Thymus (tissue), 11 donors: ENCODE data around the gene SPRYD7. TPM values are rescaled to one million over a fixed set of nuclear protein-coding genes. Genes with fewer than 3 reads are reported as not detected.
"Not testable (repeated sequence)": the region's sequence is repeated elsewhere in the genome, so short reads cannot be mapped to it uniquely, and the experiment has no call there.

ENCODE experiments used
- DNase-seq, 9 donors: peaks; one replicate each; pipeline ENCODE4 v3.0.0-alpha.2; 2013; ENCODE audit warnings: low spot score in 9 of 9, low read depth in 6 of 9, missing footprints in 1 of 9
- H3K27ac ChIP-seq, 2 donors: one replicate each; pipeline ENCODE4 v1.5.1; 2013; ENCODE audit warnings: control low read depth in 1 of 2, low read depth in 1 of 2, low read length in 1 of 2, mild to moderate bottlenecking in 1 of 2, moderate library complexity in 1 of 2
- H3K27me3 ChIP-seq, 2 donors: one replicate each; pipeline ENCODE4 v1.5.1; 2013; ENCODE audit warnings: low read length in 1 of 2; ENCODE audit not compliant: control insufficient read depth in 2 of 2, insufficient read depth in 1 of 2
- H3K36me3 ChIP-seq, 2 donors: one replicate each; pipeline ENCODE4 v1.5.1; 2013; ENCODE audit warnings: low read length in 1 of 2, mild to moderate bottlenecking in 1 of 2, moderate library complexity in 1 of 2; ENCODE audit not compliant: control insufficient read depth in 2 of 2, insufficient read depth in 2 of 2
- H3K4me1 ChIP-seq, 2 donors: one replicate each; pipeline ENCODE4 v1.5.1; 2013; ENCODE audit warnings: low read length in 2 of 2; ENCODE audit not compliant: control insufficient read depth in 2 of 2, insufficient read depth in 2 of 2
- H3K4me3 ChIP-seq, 2 donors: one replicate each; pipeline ENCODE4 v1.5.1; 2013; ENCODE audit warnings: low read length in 2 of 2, control low read depth in 1 of 2, mild to moderate bottlenecking in 1 of 2
- H3K9me3 ChIP-seq, 2 donors: one replicate each; pipeline ENCODE4 v1.5.1; 2013; ENCODE audit warnings: low read length in 1 of 2, mild to moderate bottlenecking in 1 of 2; ENCODE audit not compliant: control insufficient read depth in 2 of 2, insufficient read depth in 1 of 2
- whole genome bisulfite sequencing: extraction: QIAGEN DNeasy Blood & Tissue Kit; methylation state at CpG from one replicate; pipeline ENCODE4 v1.1.7; 2013; 5-methylcytosine and 5-hydroxymethylcytosine counted together
- polyA plus RNA-seq: library from polyadenylated mRNA; stranded (reverse); fragments of 200-250 nt; gene quantifications from one replicate; pipeline ENCODE4 v1.2.3, GENCODE V29; 2013
- total RNA-seq: library from RNA; stranded (reverse); fragments of 120-200 nt; gene quantifications from one replicate; pipeline ENCODE4 v1.2.4, GENCODE V29; 2013
- donor health status: healthy.

The SPRYD7 gene
- total and polyA plus RNA-seq, 2 donors: 2.0 to 15.1 TPM

- not testable (repeated sequence) for H3K9me3 ChIP-seq, H3K27ac ChIP-seq, H3K4me1 ChIP-seq, H3K27me3 ChIP-seq, H3K36me3 ChIP-seq, H3K4me3 ChIP-seq, DNase-seq
- 98% methylated on average over 8 of the region's 8 CpGs for WGBS
These were observed 18.0 kb downstream of the SPRYD7 start for GRCh38 chr13:49918106-49918505.

DNA sequence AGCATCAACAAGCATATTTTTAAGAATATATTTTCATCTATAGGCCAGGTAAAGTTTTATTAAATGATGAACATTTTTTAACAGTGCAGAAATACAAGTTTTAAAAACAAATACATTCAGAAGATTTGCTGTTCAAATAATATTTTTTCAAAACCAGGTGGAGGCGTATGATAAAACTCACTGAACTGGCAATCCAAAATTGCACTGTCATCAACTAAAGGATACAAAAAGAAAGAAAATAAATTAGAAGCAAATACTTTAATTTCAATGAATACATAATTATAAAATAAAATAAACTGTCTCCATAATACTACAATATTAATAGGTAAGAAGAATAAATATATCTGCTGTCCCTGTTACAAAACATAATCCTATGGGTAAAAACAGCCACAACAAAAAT, 21.2 kb downstream of the SPRYD7 start:
- Histone ChIP-seq H3K9me3 (peaks cover 0 to 4% of the 10 kb centered on the region in 2 donors), H3K27me3 (no peaks in the 10 kb centered on the region), H3K4me1 (no peaks in the 10 kb centered on the region), H3K4me3 (no peak overlapping the region), H3K36me3 (no peaks in the 10 kb centered on the region), H3K27ac (no peak overlapping the region)
- no peak for DNase-seq
- WGBS: 100% methylated on average over 1 of the region's 1 CpG

GRCh38 chr13:49908637-49909036, 27.5 kb downstream of the SPRYD7 start:
- Histone ChIP-seq H3K4me1 (no peaks in the 10 kb centered on the region), H3K27me3 (no peaks in the 10 kb centered on the region), H3K9me3 (peaks cover 0 to 4% of the 10 kb centered on the region in 2 donors), H3K27ac (no peak overlapping the region), H3K4me3 (no peak overlapping the region), H3K36me3 (no peaks in the 10 kb centered on the region)
- DNase-seq: no peak
- 89% methylated on average over 5 of the region's 5 CpGs for WGBS

DNA sequence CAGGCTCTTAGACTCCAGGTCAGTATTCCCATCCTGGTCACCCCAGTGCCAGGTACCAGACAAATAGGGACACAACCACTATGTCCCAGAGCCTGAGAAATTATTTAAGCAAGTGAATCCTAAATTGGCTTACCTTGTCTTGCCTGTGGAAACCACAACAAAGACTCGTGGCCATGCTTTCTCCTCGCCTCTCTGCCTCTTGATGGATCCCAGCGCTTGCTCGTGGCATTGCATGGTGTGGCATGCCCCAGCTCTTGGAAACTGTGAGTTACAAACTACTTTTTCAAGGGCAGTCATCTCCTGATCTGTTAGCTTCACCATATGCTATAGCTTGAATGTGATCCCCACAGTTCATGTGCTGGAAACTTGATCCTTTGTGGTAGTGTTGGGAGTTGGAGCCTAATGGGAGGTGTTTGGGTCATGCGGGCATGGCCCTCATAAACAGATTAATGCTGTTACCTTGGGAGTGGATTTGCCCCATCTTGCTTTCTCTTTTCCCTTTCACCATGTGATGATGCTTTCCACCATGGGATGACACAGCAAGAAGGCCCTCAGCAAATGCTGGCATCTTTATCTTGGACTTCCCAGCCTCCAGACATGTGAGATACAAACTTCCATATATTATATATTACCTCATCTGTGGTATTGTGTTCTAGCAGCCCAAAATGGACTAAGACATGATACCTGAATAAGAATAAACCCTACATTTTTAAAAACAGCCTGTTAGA, 31.2 kb downstream of the SPRYD7 start:
- no peaks in the 10 kb centered on the region for H3K9me3 ChIP-seq
- 56% methylated on average over 5 of the region's 5 CpGs for WGBS
- DNase-seq: no peak
- no peaks in the 10 kb centered on the region for H3K4me1 ChIP-seq
- no peaks in the 10 kb centered on the region for H3K36me3 ChIP-seq
- H3K4me3 ChIP-seq: no peak overlapping the region
- no peak overlapping the region for H3K27ac ChIP-seq
- H3K27me3 ChIP-seq: no peaks in the 10 kb centered on the region

DNA sequence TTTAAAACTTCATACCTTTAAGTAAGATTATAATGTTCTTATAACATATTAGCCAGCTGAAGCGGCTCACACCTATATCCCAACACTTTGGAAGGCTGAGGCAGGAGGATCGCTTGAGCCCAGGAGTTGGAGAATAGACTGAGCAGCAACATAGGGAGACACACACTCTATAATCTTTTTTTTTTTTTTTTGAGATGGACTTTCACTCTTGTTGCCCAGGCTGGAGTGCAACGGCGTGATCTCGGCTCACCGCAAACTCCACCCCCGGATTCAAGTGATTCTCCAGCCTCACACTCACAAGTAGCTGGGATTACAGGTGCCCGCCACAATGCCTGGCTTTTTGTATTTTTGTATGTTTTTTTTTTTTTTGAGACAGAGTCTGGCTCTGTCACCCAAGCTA, 37.3 kb downstream of the SPRYD7 start:
- Histone ChIP-seq H3K9me3 (no peaks in the 10 kb centered on the region), H3K36me3 (no peaks in the 10 kb centered on the region), H3K4me3 (no peak overlapping the region), H3K27me3 (no peaks in the 10 kb centered on the region), H3K4me1 (no peaks in the 10 kb centered on the region), H3K27ac (no peak overlapping the region)
- DNase-seq: no peak
- WGBS: 90% methylated on average over 8 of the region's 8 CpGs

- H3K36me3 ChIP-seq: no peaks in the 10 kb centered on the region
- DNase-seq: no peak
- H3K27ac ChIP-seq: no peak overlapping the region
- 95% methylated on average over 3 of the region's 3 CpGs for WGBS
- no peaks in the 10 kb centered on the region for H3K9me3 ChIP-seq
- H3K4me1 ChIP-seq: no peaks in the 10 kb centered on the region
- no peaks in the 10 kb centered on the region for H3K27me3 ChIP-seq
- H3K4me3 ChIP-seq: no peak overlapping the region
These were observed 38.4 kb downstream of the SPRYD7 start for GRCh38 chr13:49897713-49898112.

DNA sequence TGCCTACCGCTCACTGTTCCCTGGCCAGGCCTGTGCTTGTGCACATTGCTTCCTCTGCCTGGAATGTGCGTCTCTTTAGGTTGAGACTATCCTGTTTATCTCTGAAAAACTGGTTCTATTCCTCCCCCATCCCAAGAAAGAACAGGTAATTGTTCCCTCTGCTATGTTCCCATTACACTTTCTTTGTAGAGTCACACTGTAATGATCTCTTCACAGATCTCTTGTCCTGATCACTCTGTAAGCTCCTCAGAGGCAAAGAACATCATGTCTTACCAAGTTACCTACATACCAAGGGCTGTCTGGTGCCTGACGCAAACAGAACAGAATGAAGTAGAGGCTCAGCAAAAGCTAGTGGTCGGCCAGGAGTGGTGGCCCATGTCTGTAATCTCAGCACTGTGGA, 40.3 kb downstream of the SPRYD7 start:
- DNase-seq: no peak
- Histone ChIP-seq H3K27me3 (no peaks in the 10 kb centered on the region), H3K27ac (no peak overlapping the region), H3K36me3 (no peaks in the 10 kb centered on the region), H3K4me3 (no peak overlapping the region), H3K4me1 (no peaks in the 10 kb centered on the region), H3K9me3 (no peaks in the 10 kb centered on the region)
- WGBS: 98% methylated on average over 4 of the region's 4 CpGs

GRCh38 chr13:49893591-49893990, 42.5 kb downstream of the SPRYD7 start:
- Histone ChIP-seq H3K9me3 (peaks cover 0 to 7% of the 10 kb centered on the region in 2 donors), H3K27ac (no peak overlapping the region), H3K4me1 (no peaks in the 10 kb centered on the region), H3K27me3 (no peaks in the 10 kb centered on the region), H3K4me3 (no peak overlapping the region), H3K36me3 (no peaks in the 10 kb centered on the region)
- no peak for DNase-seq
- WGBS: 97% methylated on average over 3 of the region's 3 CpGs

DNA sequence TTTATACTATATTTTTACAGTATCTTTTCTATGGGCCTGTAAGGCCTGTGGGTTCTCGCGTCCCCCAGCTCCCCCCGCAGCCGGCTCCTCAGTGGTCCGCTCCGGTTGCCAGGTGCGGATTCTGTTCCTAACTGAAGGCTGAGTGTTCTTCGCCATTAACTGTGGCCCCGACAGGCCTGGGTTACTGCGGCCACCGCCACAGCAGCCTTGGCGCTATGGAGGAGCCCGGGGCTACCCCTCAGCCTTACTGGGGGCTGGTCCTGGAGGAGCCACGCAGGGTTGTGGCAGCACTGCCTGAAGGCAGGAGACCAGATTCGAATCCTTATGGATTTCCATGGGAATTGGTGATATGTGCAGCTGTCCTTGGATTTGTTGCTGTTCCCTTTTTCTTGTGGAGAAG, 45.8 kb downstream of the SPRYD7 start:
- DNase-seq: no peak
- H3K9me3 ChIP-seq: peaks cover 0 to 11% of the 10 kb centered on the region in 2 donors
- 97% methylated on average over 15 of the region's 15 CpGs for WGBS

More for the DNA sequence above, 45.8 kb downstream of the SPRYD7 start:
- H3K4me1 ChIP-seq: no peaks in the 10 kb centered on the region
- no peak overlapping the region for H3K4me3 ChIP-seq
- H3K36me3 ChIP-seq: no peaks in the 10 kb centered on the region
- no peaks in the 10 kb centered on the region for H3K27me3 ChIP-seq
- no peak overlapping the region for H3K27ac ChIP-seq
